Bronchial epithelial cell (primary cell): Measurements from ENCODE around the gene PIP5K1A. TPM values are rescaled to one million over a fixed set of nuclear protein-coding genes. Genes with fewer than 3 reads are reported as not detected.
A peak's percentile ranks its signal among the peaks of the same experiment; 100 is the strongest.

Experiments
- DNase-seq: peaks from one replicate; pipeline ENCODE4 v3.0.0-alpha.2; 2010; ENCODE audit warnings: low read depth
- FAIRE-seq: peaks from 2 replicates; lab custom pipeline; 2011; peaks lifted over from hg19 to GRCh38; lab: Jason Lieb, UNC
- H3K27me3 ChIP-seq: 2 replicates; pipeline ENCODE4 v1.5.1; 2011; ENCODE audit warnings: low read length; ENCODE audit not compliant: control insufficient read depth, insufficient read depth
- H3K36me3 ChIP-seq: 2 replicates; pipeline ENCODE4 v1.5.1; 2011; ENCODE audit warnings: low read length; ENCODE audit not compliant: control insufficient read depth, insufficient read depth
- H3K4me3 ChIP-seq: 2 replicates; pipeline ENCODE4 v1.5.1; 2011; ENCODE audit warnings: mild to moderate bottlenecking, low read depth, low read length, control low read depth
- total RNA-seq: library from RNA; depleted of rRNA; stranded (reverse); fragments of >200 nt; gene quantifications from 2 replicates; pipeline ENCODE4 v1.2.1, GENCODE V29; 2014
- TF ChIP-seq, protein P1 (sequence below): IDR thresholded peaks from 2 replicates; pipeline ENCODE4 v1.5.1; 2011; ENCODE audit warnings: mild to moderate bottlenecking, moderate library complexity, low read length, control low read depth, inconsistent platforms; ENCODE audit not compliant: insufficient read depth, severe bottlenecking

The PIP5K1A gene
- total RNA-seq, 1 donor from 2014 or later, result 44.0 TPM

DNA sequence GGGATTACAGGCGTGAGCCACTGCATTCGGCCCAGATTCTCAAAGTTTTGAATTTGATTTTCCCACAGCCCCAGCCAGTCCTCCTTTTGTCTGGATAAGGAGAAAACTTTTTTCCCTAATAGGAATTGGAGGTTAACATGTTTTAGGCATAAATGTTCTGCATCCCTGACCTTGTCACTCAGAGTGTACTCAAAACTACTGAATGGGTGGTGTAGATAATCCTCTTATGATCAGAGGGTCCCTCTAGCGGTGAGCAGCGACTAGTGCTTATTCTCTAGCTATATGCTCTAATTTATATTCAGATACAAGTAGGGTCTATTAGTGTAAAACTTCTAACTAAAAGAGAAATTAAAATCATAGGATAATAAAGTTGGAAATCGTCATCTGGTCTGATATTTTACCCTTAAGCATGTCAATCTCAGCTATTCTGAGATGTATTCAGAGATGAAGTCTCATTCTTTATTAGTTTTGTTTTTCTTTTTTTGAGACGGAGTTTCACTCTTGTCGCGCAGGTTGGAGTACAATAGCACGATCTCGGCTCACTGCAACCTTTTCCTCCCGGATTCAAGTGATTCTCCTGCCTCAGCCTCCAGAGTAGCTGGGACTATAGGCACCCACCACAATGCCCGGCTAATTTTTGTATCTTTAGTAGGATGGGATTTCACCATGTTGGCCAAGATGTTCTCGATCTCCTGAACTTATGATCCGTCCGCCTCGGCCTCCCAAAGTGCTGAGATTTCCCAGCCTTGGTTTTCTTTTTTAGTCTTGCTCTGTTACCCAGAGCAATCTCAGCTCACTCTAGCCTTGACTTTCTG, 53.5 kb downstream of the PIP5K1A start:
- H3K4me3 ChIP-seq, result no peak overlapping the region
- H3K27me3 ChIP-seq, result no peaks in the 10 kb centered on the region
- H3K36me3 ChIP-seq, result peaks cover 17% of the 10 kb centered on the region
- DNase-seq (peak; percentile 77), FAIRE-seq (no peak)
- TF ChIP-seq, protein P1, sequence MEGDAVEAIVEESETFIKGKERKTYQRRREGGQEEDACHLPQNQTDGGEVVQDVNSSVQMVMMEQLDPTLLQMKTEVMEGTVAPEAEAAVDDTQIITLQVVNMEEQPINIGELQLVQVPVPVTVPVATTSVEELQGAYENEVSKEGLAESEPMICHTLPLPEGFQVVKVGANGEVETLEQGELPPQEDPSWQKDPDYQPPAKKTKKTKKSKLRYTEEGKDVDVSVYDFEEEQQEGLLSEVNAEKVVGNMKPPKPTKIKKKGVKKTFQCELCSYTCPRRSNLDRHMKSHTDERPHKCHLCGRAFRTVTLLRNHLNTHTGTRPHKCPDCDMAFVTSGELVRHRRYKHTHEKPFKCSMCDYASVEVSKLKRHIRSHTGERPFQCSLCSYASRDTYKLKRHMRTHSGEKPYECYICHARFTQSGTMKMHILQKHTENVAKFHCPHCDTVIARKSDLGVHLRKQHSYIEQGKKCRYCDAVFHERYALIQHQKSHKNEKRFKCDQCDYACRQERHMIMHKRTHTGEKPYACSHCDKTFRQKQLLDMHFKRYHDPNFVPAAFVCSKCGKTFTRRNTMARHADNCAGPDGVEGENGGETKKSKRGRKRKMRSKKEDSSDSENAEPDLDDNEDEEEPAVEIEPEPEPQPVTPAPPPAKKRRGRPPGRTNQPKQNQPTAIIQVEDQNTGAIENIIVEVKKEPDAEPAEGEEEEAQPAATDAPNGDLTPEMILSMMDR, result peak; percentile 63

DNA sequence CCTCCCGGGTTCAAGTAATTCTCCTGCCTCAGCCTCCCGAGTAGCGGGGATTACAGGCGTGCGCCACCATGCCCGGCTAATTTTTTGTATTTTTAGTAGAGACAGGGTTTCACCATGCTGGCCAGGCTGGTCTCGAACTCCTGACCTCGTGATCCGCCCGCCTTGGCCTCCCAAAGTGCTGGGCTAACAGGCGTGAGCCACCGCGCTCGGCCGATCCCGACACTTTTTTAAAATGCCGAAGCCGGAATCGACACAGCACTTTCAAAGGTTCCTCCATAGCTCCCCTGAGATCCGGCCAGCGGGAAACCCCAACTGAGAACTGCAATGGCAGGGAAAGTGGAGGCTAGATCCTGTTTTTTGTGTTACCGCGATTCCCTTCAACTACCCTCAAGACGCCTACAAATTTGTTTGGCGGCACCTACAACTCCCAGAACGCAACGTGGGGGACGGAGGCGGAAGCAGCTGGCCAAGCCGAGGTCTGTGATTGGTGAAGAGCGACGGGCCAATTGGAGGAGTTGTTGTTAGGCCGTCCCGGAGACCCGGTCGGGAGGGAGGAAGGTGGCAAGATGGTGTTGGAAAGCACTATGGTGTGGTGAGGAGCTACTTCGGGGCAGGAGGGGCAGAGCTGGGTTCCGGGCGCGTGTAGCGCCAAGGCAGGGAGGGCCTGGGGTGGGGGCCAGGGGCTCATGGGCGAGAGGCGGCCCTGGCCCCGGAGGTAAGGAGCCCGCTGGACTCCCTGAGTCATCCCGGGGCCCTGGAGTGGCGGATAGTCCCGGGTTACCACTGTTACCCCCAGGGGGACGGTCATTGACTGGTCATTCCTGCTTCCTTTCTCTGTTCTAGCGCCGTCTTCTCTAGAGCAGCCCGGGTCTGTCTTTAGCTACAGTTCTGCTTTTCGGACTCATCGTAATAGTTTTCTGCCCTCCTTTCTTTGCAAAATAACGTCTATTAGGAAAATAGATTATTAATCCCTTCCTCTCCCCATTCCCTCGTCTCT, 56.2 kb downstream of the PIP5K1A start, which contains the start of gene PSMD4:
PSMD4 (plus strand) TSS at position 518 of the 997 bp plus-strand sequence; CDS start at position 567, 49 bp downstream.
- H3K27me3 ChIP-seq, result no peaks in the 10 kb centered on the region
- peaks cover 3% of the 10 kb centered on the region for H3K36me3 ChIP-seq
- TF ChIP-seq, protein P1, result no peak
- DNase-seq (peak; percentile 92), FAIRE-seq (peak; percentile 72)
- peak within 1 kb of the TSS; percentile 80 for H3K4me3 ChIP-seq

DNA sequence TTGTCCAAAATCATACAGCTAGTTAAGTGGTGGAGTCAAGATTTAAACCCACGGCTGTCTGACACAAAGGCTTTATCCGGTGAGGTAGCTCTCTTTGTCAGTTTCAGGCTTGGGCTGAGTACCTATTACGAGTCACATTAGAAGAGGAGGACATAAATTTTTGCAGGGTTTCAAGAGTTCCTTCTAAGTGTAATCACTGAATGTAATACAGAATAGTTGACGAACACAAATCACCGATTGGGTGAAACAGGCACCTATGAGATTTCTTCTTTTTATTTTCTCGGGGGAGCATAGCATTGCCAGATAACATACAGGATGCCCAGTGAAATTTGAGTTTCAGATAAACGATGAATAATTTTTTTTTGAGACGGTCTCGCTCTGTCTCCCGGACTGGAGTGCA, 57.0 kb downstream of the PIP5K1A start:
- no peak for FAIRE-seq
- Histone ChIP-seq H3K36me3 (no peaks in the 10 kb centered on the region), H3K4me3 (peak overlapping the region; percentile 80), H3K27me3 (no peaks in the 10 kb centered on the region)
- peak; percentile 21 for DNase-seq
- TF ChIP-seq, protein P1, result no peak

DNA sequence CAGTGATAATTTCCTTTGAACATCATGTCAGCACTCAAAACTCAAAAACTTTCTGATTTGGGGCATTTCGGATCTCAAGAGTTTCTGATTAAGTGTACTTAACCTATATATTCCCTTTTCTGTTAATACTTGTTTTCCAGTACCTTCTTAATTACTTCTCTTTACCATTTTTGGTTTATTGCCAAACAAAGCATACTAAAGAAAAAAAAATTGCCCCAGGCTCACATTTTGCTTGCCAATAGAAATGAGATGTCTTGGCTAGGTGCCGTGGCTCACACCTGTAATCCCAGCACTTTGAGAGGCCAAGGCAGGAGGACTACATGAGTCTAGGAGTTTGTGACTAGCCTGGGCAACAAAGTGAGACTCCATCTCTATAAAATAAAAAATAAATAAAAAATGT, 61.0 kb downstream of the PIP5K1A start:
- DNase-seq, result peak; percentile 68
- no peak for FAIRE-seq

DNA sequence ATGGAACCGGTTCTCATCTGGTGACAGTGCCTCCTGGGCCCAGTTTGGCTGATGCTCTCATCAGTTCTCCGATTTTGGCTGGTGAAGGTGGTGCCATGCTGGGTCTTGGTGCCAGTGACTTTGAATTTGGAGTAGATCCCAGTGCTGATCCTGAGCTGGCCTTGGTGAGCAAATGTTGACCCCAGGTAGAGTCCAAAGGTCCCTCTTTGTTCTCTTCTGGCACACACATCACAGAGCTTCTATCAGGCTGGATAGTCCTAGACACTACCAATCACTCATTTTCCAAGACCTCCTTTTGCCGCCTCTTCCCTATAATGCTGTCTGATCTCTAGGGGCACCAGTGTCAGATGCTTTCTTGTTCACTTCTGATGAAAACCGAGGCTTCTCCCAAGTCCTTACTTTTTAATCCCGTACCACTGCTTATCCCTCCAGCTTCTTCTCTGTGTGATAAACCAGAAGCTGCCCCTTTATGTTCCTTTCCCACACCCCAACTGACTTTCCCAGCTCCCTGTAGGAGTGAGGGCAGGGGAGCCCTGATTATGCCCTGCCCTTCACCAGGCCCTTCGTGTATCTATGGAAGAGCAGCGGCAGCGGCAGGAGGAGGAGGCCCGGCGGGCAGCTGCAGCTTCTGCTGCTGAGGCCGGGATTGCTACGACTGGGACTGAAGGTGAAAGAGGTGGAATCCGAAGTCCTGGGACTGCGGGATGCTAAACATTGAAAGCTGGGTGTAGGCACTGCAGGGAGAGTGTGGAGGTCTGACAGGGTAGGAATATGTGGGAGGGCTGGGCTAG, 67.3 kb downstream of the PIP5K1A start:
- DNase-seq (no peak), FAIRE-seq (no peak)
- TF ChIP-seq, protein P1, result no peak
- Histone ChIP-seq H3K27me3 (no peaks in the 10 kb centered on the region), H3K36me3 (peaks cover 17% of the 10 kb centered on the region), H3K4me3 (no peak overlapping the region)

More for the DNA sequence above, 61.0 kb downstream of the PIP5K1A start:
- TF ChIP-seq, protein P1, result no peak
- no peak overlapping the region for H3K4me3 ChIP-seq
- no peaks in the 10 kb centered on the region for H3K27me3 ChIP-seq
- H3K36me3 ChIP-seq, result peaks cover 7% of the 10 kb centered on the region
